GM15510 (cell line): Measurements from ENCODE around the gene IL1RAPL1.

ENCODE experiments used
- POLR2A ChIP-seq: IDR thresholded peaks from 3 replicates; pipeline ENCODE4 v1.6.1; 2011; ENCODE audit warnings: borderline replicate concordance; ENCODE audit not compliant: insufficient read length; ENCODE audit errors: extremely low read depth

The IL1RAPL1 gene

DNA sequence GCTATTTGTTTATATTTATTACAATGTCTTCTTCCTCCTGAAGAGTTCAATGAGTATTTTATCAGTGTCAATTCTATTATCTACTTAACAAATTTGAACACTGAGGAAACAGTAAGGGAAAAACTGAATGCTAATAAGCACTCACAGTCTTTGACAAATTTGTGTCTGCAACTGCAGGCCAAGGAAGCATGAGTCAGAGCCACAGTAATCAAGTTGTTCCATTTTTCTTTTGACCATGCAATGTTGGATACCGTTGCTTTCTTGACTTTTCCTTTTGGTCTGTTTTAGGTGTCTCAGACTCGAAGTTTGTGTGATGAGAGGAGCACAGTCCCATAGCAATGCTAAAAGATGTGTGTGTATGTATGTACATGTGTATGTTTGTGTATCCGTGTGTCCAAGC lies 359.6 kb downstream of the IL1RAPL1 start:
- TF ChIP-seq POLR2A = no peak

DNA sequence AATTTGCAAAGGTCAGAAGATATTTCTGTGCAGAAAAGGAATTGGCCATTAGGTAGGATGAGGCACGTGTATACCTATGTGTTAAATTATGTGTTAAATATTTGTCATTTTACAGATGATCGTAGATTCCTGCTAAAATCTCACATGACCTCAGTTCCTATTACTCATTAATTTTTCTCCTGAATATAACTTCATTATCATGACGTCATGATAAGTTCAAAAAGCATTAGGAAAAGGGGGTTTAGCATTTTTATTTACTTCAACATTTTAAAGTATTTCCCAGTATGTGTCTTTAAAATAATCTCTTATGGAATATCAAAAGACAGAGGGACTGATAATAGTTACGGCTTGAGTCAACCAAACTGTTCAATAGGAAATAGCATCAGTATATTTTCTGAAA lies 372.8 kb downstream of the IL1RAPL1 start:
- no peak for TF ChIP-seq POLR2A

GRCh38 chrX:28966331-28966730 lies 379.1 kb downstream of the IL1RAPL1 start:
- no peak for TF ChIP-seq POLR2A

- no peak for TF ChIP-seq POLR2A
Observed at GRCh38 chrX:28969126-28969525, 381.9 kb downstream of the IL1RAPL1 start.

DNA sequence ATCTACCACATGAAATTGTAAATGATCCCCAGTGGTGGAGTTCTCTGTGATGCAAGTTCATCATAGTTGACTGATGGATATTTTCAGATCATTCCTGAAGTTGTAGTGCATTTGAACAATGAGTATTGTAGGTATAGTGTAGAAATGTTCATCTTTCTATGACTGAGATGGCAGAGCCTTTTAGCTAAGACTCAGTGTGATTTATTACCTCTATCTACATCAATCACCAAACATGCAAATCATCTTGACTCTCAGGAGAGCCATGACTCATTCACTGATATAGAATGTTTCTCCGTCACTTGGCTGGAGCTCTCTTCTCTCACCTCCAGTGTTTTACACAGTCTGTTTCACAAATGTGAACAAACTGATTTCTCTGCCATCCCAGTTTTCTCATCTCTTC lies 392.6 kb downstream of the IL1RAPL1 start:
- no peak for TF ChIP-seq POLR2A

- no peak for TF ChIP-seq POLR2A
Observed at GRCh38 chrX:28981952-28982351, 394.7 kb downstream of the IL1RAPL1 start.

- no peak for TF ChIP-seq POLR2A
Observed at GRCh38 chrX:28988246-28988645, 401.0 kb downstream of the IL1RAPL1 start.

DNA sequence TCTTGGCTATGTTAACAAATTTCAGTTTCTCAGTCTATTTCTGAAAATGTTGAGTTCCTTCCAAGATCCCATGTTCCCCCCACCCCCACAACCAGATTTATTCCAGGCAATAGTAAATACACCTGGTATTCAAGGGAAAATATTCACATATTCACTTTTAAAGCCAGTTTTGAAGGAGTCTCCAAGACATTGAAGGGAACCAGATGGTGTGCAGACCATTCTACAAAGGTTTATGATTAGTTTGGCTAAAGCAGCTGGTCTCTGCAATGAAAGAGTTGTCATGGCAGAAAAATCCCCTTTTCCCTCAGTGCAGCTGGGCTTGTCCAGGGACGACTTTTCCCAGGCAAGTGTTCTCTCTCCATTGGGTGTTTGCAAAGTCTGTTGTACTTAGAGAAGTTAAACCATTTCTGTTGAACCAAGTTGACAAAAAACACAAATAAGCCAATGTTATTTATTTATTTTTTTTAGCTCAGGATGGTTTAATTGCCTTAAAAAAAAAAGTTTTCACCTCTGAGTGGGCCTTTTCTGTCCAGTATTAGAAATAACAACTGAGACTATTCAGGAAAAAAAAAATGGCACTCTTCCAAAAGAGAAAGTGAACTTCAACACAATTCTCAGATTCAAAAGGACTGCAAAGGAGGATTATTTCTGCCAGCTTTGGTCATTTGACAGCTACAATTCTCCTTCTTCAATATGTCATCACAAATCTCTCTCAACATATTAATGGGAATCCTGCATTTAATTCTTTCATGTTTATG lies 410.6 kb downstream of the IL1RAPL1 start:
- TF ChIP-seq POLR2A = no peak

DNA sequence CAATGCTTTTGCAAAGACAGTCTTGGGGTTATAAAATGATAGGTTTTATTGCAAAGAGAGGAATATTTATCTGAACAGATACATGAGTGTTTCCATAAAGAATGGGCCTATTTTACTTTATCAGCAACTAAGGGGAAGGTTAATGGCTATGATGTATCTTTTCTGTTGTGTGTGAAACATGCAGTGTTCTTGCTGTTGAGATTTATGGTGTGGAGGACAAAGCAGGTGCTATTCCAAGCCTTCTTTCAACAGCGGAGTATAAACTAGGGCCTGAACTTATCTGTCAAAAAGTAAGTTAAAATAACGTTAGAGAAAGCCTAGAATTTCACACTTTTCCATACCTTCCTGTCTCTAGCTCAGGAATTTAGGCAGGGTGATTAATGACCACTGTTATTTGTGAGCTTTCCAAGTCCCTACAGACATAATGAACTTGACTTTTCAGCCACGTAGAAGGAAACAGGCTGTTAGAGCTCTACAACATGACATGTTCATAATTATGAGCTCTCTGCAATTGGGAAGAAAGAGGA lies 411.4 kb downstream of the IL1RAPL1 start:
- TF ChIP-seq POLR2A = no peak

DNA sequence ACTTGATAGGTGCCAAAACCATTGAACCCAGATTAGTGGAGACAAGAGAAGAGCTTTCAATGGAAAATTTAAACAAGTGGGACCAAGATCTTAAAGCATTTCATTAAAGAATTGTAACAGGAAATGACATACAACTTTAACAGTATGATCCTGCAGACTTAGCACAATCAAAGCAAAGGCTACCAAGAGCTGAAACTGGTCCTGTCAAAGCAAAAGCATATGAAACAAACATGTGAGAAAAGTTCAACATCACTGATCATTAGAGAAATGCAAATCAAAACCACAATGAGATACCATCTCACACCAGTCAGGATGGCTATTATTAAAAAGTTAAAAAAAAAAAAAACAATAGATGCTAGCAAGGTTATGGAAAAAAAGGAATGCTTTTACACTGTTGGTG lies 425.6 kb downstream of the IL1RAPL1 start:
- TF ChIP-seq POLR2A = no peak

DNA sequence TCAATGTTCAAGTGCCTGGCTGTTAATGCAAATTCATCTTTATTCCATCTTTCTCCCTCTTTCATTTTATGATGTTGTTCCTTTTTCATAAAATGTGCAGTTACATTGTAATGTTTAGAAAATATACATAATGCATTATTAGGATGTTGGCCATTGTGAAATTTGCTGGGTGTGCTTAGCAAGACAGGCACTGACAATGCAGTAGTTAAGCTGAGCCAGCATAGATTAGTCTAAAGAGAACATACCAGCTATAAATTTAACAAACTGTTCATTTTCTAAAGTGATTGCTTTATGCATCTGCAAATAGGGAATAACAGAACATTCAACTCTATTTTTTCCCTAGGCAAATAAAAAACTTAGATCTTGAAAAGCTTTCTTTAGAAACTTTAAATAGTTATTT lies 436.0 kb downstream of the IL1RAPL1 start:
- TF ChIP-seq POLR2A = no peak

DNA sequence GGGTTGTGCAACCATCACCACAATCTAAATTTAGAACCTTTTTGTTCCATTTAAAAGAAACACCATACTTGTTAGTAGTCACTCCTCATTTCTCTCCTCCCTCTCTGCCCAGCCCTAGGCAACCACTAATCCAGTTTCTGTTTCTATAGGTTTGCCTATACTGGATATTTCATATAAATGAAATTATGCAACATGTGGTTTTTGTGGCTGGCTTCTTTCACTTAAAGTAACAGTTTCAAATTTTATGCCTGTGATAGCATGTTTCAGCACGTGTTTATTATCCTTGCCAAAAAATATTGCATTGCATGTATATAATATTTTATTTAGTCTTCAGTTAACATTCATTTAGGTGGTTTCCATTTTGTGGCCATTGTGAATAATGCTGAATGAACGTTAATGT lies 437.6 kb downstream of the IL1RAPL1 start:
- TF ChIP-seq POLR2A = no peak

DNA sequence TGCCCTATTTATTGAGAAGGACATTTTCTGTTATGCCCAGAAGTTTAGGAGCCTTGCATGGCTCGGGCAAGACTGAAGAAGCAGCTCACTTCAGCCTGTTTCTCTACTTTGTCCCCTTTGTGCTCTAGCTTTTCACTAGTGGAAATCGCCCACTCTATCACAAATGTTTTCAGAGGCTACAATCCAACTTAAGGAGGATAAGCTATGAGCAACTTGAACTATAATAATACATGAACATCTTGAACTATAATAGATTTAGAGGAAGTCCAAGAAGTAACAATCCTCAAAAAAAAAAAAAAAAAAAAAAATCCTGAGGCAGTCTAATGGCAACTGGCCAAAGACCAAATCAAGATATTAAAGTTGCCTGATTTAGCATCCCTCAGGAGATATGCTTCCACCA lies 452.3 kb downstream of the IL1RAPL1 start:
- TF ChIP-seq POLR2A = no peak

DNA sequence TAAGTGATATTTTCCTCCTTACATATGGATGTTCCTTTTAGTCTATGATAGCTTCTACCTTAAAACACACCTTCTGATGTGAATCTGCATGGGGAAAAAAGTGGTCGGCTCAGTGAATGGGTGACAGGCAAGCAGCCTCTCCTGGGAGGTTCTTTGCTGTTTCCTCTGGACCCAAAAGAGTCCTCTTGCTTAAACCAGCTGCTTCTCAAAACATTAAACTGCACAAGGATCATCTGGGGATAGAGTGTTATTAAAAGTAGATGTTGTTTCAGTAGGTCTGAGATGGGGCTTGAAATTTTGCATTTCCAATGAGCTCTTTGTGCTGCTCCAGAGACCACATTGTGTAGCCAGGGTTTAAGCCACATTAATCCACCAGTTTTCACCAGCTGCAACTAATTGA lies 452.9 kb downstream of the IL1RAPL1 start:
- TF ChIP-seq POLR2A = no peak

DNA sequence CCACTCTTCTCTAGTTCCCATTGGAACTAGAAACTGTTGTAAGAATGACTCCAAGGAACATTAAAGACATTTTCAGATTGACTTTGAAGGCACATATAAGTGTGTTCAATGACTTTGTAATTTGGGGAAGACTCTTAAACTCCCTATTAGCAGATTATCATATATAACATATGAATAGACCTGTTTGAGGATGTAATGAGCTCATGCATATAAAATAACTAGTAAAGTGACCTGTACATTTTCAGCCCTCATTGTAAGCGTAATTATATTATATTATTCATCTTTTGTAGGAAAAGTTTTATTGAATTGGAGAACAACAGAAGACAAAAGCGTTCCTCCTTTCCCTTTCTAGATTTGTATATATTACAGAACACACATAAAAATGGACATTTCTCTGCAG lies 455.1 kb downstream of the IL1RAPL1 start:
- no peak for TF ChIP-seq POLR2A

DNA sequence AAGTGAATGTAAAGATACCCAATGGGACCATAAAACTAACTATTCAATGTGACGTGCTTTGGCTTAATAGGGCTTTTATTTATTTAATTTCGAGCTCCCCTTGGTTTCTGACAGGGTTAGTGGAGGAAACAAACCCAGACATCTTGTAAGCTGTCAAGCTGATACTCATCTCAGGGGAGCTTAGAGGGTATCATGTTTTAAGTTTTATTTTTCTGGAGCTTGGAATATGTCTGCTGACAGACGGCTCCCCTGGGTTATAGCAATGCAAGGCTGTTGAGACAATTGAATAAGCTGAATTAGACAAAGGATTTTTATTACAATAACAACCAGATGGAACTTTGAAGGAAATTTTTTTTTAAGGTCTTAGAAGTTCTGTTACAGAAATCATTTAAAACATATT lies 456.5 kb downstream of the IL1RAPL1 start:
- no peak for TF ChIP-seq POLR2A
